Caco-2 (cell line): ENCODE measurements around the gene MPPED1. TPM values are rescaled to one million over a fixed set of nuclear protein-coding genes. Genes with fewer than 3 reads are reported as not detected.

Experiments used
- BruUV-seq: library from RNA; stranded (reverse); fragments of 400-500 nt; replicated peaks from 2 replicates; lab custom pipeline; 2021; lab: Mats Ljungman, UMichigan
- CTCF ChIA-PET: fragments of 300-600 bp; sonication (Branson Sonifier 250); formaldehyde crosslinking; loops from one replicate; lab custom pipeline; 2022; ENCODE audit warnings: antibody characterized with exemption; lab: Charles Lee
- POLR2A ChIA-PET: fragments of 300-600 bp; sonication (Branson Sonifier 250); formaldehyde crosslinking; loops from one replicate; lab custom pipeline; 2022; ENCODE audit warnings: antibody characterized with exemption; lab: Charles Lee
- DNase-seq, 2 experiments: peaks; one replicate each; pipeline versions ENCODE4 v3.0.0 to v3.0.0-alpha.2; 2020 to 2022
- H3K27me3 ChIP-seq: replicated peaks from 2 replicates; pipeline ENCODE4 v1.6.0; 2011; ENCODE audit warnings: low read length; ENCODE audit not compliant: control insufficient read depth, insufficient read depth
- H3K36me3 ChIP-seq: 2 replicates; pipeline ENCODE4 v1.5.1; 2011; ENCODE audit warnings: low read length; ENCODE audit not compliant: control insufficient read depth, insufficient read depth
- H3K4me1 ChIP-seq: fragments of 250-450 bp; sonication (Bioruptor Pico); 2 replicates; pipeline ENCODE4 v1.5.1; 2020; ENCODE audit warnings: mild to moderate bottlenecking
- H3K4me3 ChIP-seq: 2 replicates; pipeline ENCODE4 v1.5.1; 2011; ENCODE audit warnings: low read depth, mild to moderate bottlenecking, control low read depth, low read length
- H3K9me3 ChIP-seq: fragments of 250-450 bp; sonication (Bioruptor Pico); 2 replicates; pipeline ENCODE4 v1.5.1; 2020; ENCODE audit warnings: mild to moderate bottlenecking, moderate library complexity
- H3K27ac Mint-ChIP-seq: one replicate; pipeline ENCODE4 v1.8.0; 2022; ENCODE audit warnings: mixed read lengths; ENCODE audit not compliant: unreplicated experiment
- H3K27me3 Mint-ChIP-seq: one replicate; pipeline ENCODE4 v1.8.0; 2022; ENCODE audit warnings: mixed read lengths; ENCODE audit not compliant: insufficient read depth, unreplicated experiment
- H3K36me3 Mint-ChIP-seq: one replicate; pipeline ENCODE4 v1.8.0; 2022; ENCODE audit warnings: mild to moderate bottlenecking, mixed read lengths; ENCODE audit not compliant: insufficient read depth, unreplicated experiment
- H3K4me1 Mint-ChIP-seq: one replicate; pipeline ENCODE4 v1.8.0; 2022; ENCODE audit warnings: low read depth, mixed read lengths; ENCODE audit not compliant: unreplicated experiment
- H3K4me3 Mint-ChIP-seq: one replicate; pipeline ENCODE4 v1.8.0; 2022; ENCODE audit warnings: mild to moderate bottlenecking, moderate library complexity, mixed read lengths; ENCODE audit not compliant: unreplicated experiment
- H3K9me3 Mint-ChIP-seq: one replicate; pipeline ENCODE4 v1.8.0; 2022; ENCODE audit warnings: mixed read lengths; ENCODE audit not compliant: unreplicated experiment
- CTCF ChIP-seq, 2 experiments: fragments of 200-600 bp in 1 of 2; IDR thresholded peaks; 1 replicate in 1 of 2; 2 replicates in 1 of 2; pipeline versions ENCODE4 v1.5.1 to v1.8.0; 2011 to 2022; ENCODE audit warnings: antibody characterized with exemption in 1 of 2, control low read depth in 1 of 2, inconsistent platforms in 1 of 2, low read depth in 1 of 2, low read length in 1 of 2, mild to moderate bottlenecking in 1 of 2, moderate library complexity in 1 of 2; ENCODE audit not compliant: insufficient read depth in 1 of 2, severe bottlenecking in 1 of 2, unreplicated experiment in 1 of 2
- intact Hi-C: fragments of 100-400 bp; cut with micrococcal nuclease; formaldehyde crosslinking; loops from one replicate; pipeline ENCODE4 v1.10.0; 2022; ENCODE audit not compliant: unreplicated experiment
- total RNA-seq: library from RNA; stranded (reverse); gene quantifications from 2 replicates; pipeline ENCODE4 v1.2.3, GENCODE V29; 2022

MPPED1 gene
- total RNA-seq, 1 experiment from 2014 or later = not detected

GRCh38 chr22:43528601-43529360, 117.0 kb downstream of the MPPED1 start:
- H3K27me3 Mint-ChIP-seq = peaks cover 8% of the 10 kb centered on the region
- Histone ChIP-seq H3K9me3 (no peaks in the 10 kb centered on the region), H3K27me3 (no peaks in the 10 kb centered on the region; the same call in 1 of the 2 replicates), H3K4me3 (no peak overlapping the region), H3K4me1 (no peaks in the 10 kb centered on the region), H3K36me3 (no peaks in the 10 kb centered on the region)
- H3K9me3 Mint-ChIP-seq = no peaks in the 10 kb centered on the region
- no peaks in the 10 kb centered on the region for H3K36me3 Mint-ChIP-seq
- H3K4me3 Mint-ChIP-seq = no peak overlapping the region
- no peak overlapping the region for H3K27ac Mint-ChIP-seq
- ChIA-PET CTCF (no interaction called here), POLR2A (no interaction called here)
- intact Hi-C loops = no loop called here
- DNase-seq = no peak
- TF ChIP-seq CTCF (IDR thresholded peaks at IDR 0.05; ENCODE audit: insufficient read depth in 1 of 2, low read depth in 1 of 2, low read length in 1 of 2, severe bottlenecking in 1 of 2, unreplicated experiment in 1 of 2) = no peak
- BruUV-seq = no TSS peak
- no peaks in the 10 kb centered on the region for H3K4me1 Mint-ChIP-seq

GRCh38 chr22:43529461-43529860, 117.6 kb downstream of the MPPED1 start:
- Mint-ChIP-seq H3K9me3 (no peaks in the 10 kb centered on the region), H3K4me1 (no peaks in the 10 kb centered on the region)
- intact Hi-C loops = no loop called here

GRCh38 chr22:43529934-43530333, 118.1 kb downstream of the MPPED1 start:
- Mint-ChIP-seq H3K36me3 (no peaks in the 10 kb centered on the region), H3K4me3 (no peak overlapping the region), H3K27ac (no peak overlapping the region), H3K27me3 (peaks cover 9% of the 10 kb centered on the region), H3K9me3 (no peaks in the 10 kb centered on the region), H3K4me1 (no peaks in the 10 kb centered on the region)
- H3K9me3 ChIP-seq = no peaks in the 10 kb centered on the region
- CTCF ChIA-PET = no interaction called here
- intact Hi-C loops = no loop called here
- no peak for DNase-seq
- POLR2A ChIA-PET = no interaction called here
- H3K36me3 ChIP-seq = no peaks in the 10 kb centered on the region
- no peaks in the 10 kb centered on the region for H3K4me1 ChIP-seq
- no TSS peak for BruUV-seq
- H3K4me3 ChIP-seq = no peak overlapping the region
- TF ChIP-seq CTCF (IDR thresholded peaks at IDR 0.05; ENCODE audit: insufficient read depth in 1 of 2, low read depth in 1 of 2, low read length in 1 of 2, severe bottlenecking in 1 of 2, unreplicated experiment in 1 of 2) = no peak
- no peaks in the 10 kb centered on the region; the same call in 1 of the 2 replicates for H3K27me3 ChIP-seq

More at GRCh38 chr22:43529461-43529860, 117.6 kb downstream of the MPPED1 start:
- no peak overlapping the region for H3K4me3 Mint-ChIP-seq
- Histone ChIP-seq H3K4me3 (no peak overlapping the region), H3K27me3 (no peaks in the 10 kb centered on the region; the same call in 1 of the 2 replicates), H3K4me1 (no peaks in the 10 kb centered on the region), H3K9me3 (no peaks in the 10 kb centered on the region), H3K36me3 (no peaks in the 10 kb centered on the region)
- H3K36me3 Mint-ChIP-seq = no peaks in the 10 kb centered on the region
- TF ChIP-seq CTCF (IDR thresholded peaks at IDR 0.05; ENCODE audit: insufficient read depth in 1 of 2, low read depth in 1 of 2, low read length in 1 of 2, severe bottlenecking in 1 of 2, unreplicated experiment in 1 of 2) = no peak
- no peak for DNase-seq
- ChIA-PET POLR2A (no interaction called here), CTCF (no interaction called here)
- no TSS peak for BruUV-seq
- no peak overlapping the region for H3K27ac Mint-ChIP-seq
- H3K27me3 Mint-ChIP-seq = peaks cover 8% of the 10 kb centered on the region
